ENCODE measurements around the gene HMGXB3. TPM values are rescaled to one million over a fixed set of nuclear protein-coding genes. Genes with fewer than 3 reads are reported as not detected.

Gene HMGXB3
- total RNA-seq, 1 donor from 2014 or later = 36.8 TPM

DNA sequence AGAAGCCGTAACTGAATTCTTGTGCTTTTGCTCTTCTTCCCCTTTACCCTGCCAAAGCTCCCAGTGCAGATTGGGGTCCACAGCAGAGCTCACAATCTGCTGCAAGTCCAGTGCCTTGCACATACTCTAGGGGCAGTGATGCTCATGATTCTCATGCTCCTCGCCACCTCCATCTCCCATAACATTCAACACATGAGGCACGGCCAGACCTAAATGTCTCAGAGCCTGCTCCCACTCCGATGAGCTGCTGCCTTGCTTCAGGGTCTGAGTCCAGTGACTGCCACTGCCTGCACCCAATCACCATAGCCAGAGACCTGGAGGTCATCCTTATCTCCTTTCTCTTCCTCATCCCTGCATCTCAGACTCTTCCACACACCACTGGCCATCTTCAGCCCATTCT is 75.3 kb downstream of the HMGXB3 start:
- H3K27me3 Mint-ChIP-seq = no peaks in the 10 kb centered on the region
- no peak overlapping the region for H3K4me3 Mint-ChIP-seq
- H3K36me3 Mint-ChIP-seq (ENCODE audit: low read depth) = no peaks in the 10 kb centered on the region
- H3K9me3 Mint-ChIP-seq = no peaks in the 10 kb centered on the region
- ATAC-seq (ENCODE audit: low read depth) (no peak), DNase-seq (no peak)
- TF ChIP-seq, protein P1, sequence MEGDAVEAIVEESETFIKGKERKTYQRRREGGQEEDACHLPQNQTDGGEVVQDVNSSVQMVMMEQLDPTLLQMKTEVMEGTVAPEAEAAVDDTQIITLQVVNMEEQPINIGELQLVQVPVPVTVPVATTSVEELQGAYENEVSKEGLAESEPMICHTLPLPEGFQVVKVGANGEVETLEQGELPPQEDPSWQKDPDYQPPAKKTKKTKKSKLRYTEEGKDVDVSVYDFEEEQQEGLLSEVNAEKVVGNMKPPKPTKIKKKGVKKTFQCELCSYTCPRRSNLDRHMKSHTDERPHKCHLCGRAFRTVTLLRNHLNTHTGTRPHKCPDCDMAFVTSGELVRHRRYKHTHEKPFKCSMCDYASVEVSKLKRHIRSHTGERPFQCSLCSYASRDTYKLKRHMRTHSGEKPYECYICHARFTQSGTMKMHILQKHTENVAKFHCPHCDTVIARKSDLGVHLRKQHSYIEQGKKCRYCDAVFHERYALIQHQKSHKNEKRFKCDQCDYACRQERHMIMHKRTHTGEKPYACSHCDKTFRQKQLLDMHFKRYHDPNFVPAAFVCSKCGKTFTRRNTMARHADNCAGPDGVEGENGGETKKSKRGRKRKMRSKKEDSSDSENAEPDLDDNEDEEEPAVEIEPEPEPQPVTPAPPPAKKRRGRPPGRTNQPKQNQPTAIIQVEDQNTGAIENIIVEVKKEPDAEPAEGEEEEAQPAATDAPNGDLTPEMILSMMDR (IDR thresholded peaks at IDR 0.05) = no peak
- intact Hi-C loops (cut with micrococcal nuclease) = no loop called here
- CTCF ChIA-PET = no interaction called here
- no peak overlapping the region for H3K27ac Mint-ChIP-seq
- H3K4me1 Mint-ChIP-seq = peaks cover 2% of the 10 kb centered on the region
- POLR2A ChIA-PET = no interaction called here

DNA sequence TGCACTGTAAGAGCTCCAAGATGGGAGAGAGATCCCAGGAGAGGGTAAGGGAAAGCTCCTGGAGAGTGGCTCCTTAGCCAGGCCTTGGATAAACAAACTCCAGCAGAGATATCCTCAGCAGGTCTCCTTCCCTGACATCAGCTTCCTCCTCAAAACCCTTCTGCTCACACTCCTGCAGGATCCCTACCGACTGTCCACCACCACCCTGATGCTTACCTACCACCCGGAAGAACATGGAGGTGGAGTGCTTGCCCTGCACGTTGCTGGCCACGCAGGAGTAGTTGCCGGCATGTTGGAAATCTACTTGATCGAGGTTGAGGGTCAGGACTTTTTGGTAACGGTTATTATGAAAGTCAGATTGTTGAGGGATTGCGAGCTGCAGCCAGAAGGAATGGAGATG is 76.5 kb downstream of the HMGXB3 start:
- H3K36me3 Mint-ChIP-seq (ENCODE audit: low read depth) = no peaks in the 10 kb centered on the region
- intact Hi-C loops (cut with micrococcal nuclease) = no loop called here
- CTCF ChIA-PET = no interaction called here
- DNase-seq (no peak), ATAC-seq (ENCODE audit: low read depth) (no peak)
- no peaks in the 10 kb centered on the region for H3K27me3 Mint-ChIP-seq
- no peak overlapping the region for H3K27ac Mint-ChIP-seq
- peaks cover 14% of the 10 kb centered on the region for H3K4me1 Mint-ChIP-seq
- H3K9me3 Mint-ChIP-seq = no peaks in the 10 kb centered on the region
- POLR2A ChIA-PET = no interaction called here
- no peak overlapping the region for H3K4me3 Mint-ChIP-seq
- TF ChIP-seq, protein P1 (IDR thresholded peaks at IDR 0.05) = no peak

DNA sequence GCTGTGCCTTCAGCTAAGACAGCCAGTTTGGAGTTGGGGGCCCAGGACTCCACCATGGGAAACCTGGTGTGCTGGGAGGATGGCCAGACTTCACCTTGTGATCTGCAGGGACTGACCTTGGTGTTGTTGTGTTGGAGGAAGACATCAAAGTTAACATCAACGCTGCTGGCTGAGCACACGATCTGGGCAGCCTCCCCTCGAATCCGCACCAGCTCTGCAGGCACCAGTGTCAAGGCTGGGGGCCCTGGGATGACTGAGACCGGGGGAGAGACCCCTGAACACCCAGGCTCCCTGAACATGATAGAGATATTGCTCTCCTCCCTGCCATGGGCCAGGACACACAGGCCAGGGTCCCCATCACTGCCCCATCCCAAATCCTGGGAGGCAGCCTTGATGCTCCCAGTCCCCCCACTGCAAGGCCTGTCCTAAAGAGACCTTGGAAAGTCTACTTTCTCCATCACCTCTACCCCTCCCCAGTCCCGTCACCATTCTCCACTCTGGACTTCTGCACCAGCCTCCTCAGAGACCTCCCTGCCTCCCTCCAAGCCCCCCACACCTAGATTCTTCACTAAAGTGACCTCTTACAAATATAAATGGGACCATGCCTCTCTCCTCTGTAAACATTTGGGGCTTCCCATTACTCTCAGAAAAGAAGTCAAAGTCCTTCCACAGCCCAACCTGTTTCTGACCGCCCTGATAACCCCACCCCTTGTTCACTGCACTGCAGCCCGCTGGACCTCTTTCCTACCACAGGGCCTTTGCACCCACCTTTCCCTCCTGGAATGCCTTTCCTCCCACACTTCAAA is 77.7 kb downstream of the HMGXB3 start:
- Mint-ChIP-seq H3K4me3 (no peak overlapping the region), H3K36me3 (ENCODE audit: low read depth) (no peaks in the 10 kb centered on the region), H3K4me1 (peaks cover 25% of the 10 kb centered on the region), H3K9me3 (no peaks in the 10 kb centered on the region), H3K27ac (no peak overlapping the region), H3K27me3 (no peaks in the 10 kb centered on the region)
- POLR2A ChIA-PET = interaction anchor here (0.6 kb wide), 1 partner anchor 8 kb away, joined by 3 read pairs; no protein-coding TSS in a partner anchor
- CTCF ChIA-PET = no interaction called here
- TF ChIP-seq, protein P1 (IDR thresholded peaks at IDR 0.05) = no peak
- no peak for DNase-seq
- ATAC-seq (ENCODE audit: low read depth) = no peak
- intact Hi-C loops (cut with micrococcal nuclease) = no loop called here

DNA sequence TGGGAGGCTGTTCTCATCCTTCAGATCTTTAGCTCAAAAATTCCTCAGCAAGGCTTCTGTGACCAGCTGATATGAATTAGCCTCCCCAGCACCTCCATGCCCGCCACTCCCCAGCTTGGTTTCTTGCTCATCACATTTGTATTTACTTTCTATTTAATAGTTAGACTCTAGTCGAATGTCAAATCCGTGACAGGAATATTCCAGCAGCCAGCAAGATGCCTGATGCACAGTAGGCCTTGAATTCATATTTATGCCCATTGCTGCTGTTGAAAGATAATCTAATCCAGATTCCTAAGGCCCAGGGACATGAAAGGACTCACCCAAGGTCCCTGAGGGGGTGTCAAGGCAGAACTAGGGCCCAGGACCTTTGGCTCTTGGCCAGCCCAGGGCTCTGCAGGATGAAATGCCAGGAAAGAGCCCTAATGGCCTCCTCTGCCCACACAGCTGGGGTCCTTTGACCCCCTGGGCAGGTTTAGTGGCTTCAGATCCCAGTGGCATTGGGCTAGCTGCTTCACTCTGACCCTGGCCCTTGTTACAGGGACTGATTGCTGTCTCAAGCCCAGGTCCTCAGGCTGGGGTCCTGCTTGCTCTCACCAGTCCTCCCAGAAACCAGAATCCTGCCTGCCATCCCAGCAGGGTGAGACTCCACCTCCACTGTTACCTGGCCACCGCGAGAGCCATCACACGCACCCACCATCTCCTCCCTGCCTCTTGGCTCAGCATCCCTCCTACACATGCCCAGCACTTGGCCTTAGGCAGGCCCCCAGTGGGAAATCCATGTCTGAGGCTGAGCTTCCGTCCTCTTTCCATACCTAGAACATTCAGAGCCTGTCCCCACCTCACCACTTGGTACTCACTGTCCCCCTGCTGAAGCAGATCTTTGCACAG is 78.5 kb downstream of the HMGXB3 start:
- H3K27ac Mint-ChIP-seq = no peak overlapping the region
- TF ChIP-seq, protein P1 (IDR thresholded peaks at IDR 0.05) = no peak
- CTCF ChIA-PET = no interaction called here
- H3K36me3 Mint-ChIP-seq (ENCODE audit: low read depth) = no peaks in the 10 kb centered on the region
- H3K4me1 Mint-ChIP-seq = peaks cover 32% of the 10 kb centered on the region
- H3K9me3 Mint-ChIP-seq = no peaks in the 10 kb centered on the region
- H3K27me3 Mint-ChIP-seq = no peaks in the 10 kb centered on the region
- intact Hi-C loops (cut with micrococcal nuclease) = no loop called here
- no peak overlapping the region for H3K4me3 Mint-ChIP-seq
- DNase-seq = no peak
- POLR2A ChIA-PET = no interaction called here
- ATAC-seq (ENCODE audit: low read depth) = no peak

DNA sequence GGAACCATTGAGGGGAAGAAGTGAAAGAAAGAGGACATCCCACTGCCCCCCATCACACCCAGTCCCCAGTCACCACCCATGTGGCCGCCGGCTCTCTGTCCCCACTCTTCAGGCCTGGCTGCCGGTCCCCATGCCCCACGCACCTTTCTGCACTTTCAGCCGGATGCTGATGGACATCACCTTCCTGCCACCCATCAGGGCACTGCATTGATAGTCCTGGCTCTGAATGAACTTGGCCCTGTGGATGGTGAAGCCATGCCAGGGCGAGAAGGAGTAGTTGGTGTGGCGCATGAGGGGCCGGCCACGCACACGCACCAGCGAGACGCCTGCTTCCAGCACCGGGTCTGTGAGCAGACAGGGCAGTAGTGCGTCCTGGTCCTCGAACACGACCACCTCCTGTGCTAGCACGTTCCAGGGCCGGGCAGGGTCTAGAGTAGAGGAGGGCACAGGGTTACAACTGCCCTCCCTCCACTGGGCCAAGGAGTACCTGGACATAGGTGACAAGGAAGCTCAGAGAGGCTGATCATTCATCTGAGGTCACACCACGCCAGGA is 79.4 kb downstream of the HMGXB3 start:
- ATAC-seq (ENCODE audit: low read depth) (no peak), DNase-seq (no peak)
- no peaks in the 10 kb centered on the region for H3K9me3 Mint-ChIP-seq
- intact Hi-C loops (cut with micrococcal nuclease) = no loop called here
- H3K36me3 Mint-ChIP-seq (ENCODE audit: low read depth) = no peaks in the 10 kb centered on the region
- peaks cover 32% of the 10 kb centered on the region for H3K4me1 Mint-ChIP-seq
- no peak overlapping the region for H3K4me3 Mint-ChIP-seq
- POLR2A ChIA-PET = no interaction called here
- no peaks in the 10 kb centered on the region for H3K27me3 Mint-ChIP-seq
- H3K27ac Mint-ChIP-seq = no peak overlapping the region
- CTCF ChIA-PET = no interaction called here
- TF ChIP-seq, protein P1 (IDR thresholded peaks at IDR 0.05) = no peak

Data from activated B cell treated with CpG ODN at 0.5 μM for 24 hours (primary cell).